ENCODE data around the gene OR2H2. TPM values are rescaled to one million over a fixed set of nuclear protein-coding genes. Genes with fewer than 3 reads are reported as not detected.

The OR2H2 gene
- total and polyA plus RNA-seq, 10 donors = not detected

DNA sequence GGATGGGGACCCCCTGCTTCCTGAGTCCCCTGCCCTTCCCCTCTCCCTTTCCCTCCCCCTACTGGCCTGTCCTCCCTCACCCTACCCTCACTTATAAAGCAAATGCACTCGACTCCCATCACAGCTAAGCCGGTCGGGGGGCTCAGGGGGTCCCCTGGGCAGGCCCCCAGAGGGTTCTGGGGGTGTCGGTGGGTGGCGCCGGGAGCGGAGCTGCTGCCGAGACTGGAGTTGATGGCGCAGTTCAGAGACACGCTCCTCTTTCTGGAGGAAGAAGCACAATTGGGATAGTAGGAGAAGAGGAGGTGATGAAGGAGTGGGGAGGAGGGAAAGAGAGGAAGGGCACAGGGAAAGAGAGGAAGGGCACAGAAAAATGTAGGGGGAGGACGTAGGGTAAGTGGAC is 18.5 kb downstream of the OR2H2 start:
- DNase-seq = no peak
- Histone ChIP-seq H3K4me1 (no peaks in the 10 kb centered on the region), H3K27me3 (replicated peaks in 1 of 7) (no peaks in the 10 kb centered on the region), H3K9me3 (no peaks in the 10 kb centered on the region), H3K36me3 (peaks cover 0 to 97% (median 61%) of the 10 kb centered on the region in 6 donors), H3K27ac (no peak overlapping the region), H3K4me3 (no peak overlapping the region)
- 89 to 96% (median 94%) methylated on average over 11 of the region's 11 CpGs for WGBS, 5 donors
- intact Hi-C loops (cut with DNase I; ENCODE audit: low total_unique reads) = no loop called here
- TF ChIP-seq POLR2AphosphoS5 (IDR thresholded peaks at IDR 0.05) = no peak

DNA sequence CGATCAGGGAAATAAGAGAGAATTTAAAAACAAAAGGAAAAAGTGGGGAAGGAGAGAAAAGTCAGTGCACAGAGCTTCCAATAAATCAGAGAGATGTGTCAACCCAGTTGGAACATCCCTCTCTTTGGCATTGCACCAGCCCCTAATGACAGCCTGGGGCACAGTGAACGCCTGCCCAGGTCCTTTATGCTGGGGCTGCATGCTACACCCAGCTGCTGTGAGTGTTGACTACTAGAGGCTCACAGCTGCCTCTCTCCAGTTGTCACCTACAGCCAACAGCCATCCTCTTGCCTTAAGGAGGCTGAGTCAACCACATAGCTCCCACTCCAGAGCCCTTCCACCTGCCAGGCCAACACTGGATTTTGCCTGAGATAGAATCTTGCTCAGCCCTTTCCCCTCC is 19.0 kb downstream of the OR2H2 start:
- H3K36me3 ChIP-seq = peaks cover 0 to 100% (median 65%) of the 10 kb centered on the region in 6 donors
- H3K27ac ChIP-seq = no peak overlapping the region
- H3K9me3 ChIP-seq = no peaks in the 10 kb centered on the region
- DNase-seq = no peak
- no peaks in the 10 kb centered on the region for H3K27me3 ChIP-seq (replicated peaks in 1 of 7)
- TF ChIP-seq POLR2A (IDR thresholded peaks at IDR 0.05) = no peak
- TF ChIP-seq, protein P1, sequence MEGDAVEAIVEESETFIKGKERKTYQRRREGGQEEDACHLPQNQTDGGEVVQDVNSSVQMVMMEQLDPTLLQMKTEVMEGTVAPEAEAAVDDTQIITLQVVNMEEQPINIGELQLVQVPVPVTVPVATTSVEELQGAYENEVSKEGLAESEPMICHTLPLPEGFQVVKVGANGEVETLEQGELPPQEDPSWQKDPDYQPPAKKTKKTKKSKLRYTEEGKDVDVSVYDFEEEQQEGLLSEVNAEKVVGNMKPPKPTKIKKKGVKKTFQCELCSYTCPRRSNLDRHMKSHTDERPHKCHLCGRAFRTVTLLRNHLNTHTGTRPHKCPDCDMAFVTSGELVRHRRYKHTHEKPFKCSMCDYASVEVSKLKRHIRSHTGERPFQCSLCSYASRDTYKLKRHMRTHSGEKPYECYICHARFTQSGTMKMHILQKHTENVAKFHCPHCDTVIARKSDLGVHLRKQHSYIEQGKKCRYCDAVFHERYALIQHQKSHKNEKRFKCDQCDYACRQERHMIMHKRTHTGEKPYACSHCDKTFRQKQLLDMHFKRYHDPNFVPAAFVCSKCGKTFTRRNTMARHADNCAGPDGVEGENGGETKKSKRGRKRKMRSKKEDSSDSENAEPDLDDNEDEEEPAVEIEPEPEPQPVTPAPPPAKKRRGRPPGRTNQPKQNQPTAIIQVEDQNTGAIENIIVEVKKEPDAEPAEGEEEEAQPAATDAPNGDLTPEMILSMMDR (IDR thresholded peaks at IDR 0.05 in 8 of 11, conservative IDR thresholded peaks at IDR 0.05 in 3 of 11) = no peak
- TF ChIP-seq POLR2AphosphoS5 (IDR thresholded peaks at IDR 0.05) = no peak
- 89 to 100% (median 97%) methylated on average over 2 of the region's 2 CpGs for WGBS, 5 donors
- no peaks in the 10 kb centered on the region for H3K4me1 ChIP-seq
- no peak overlapping the region for H3K4me3 ChIP-seq
- intact Hi-C loops (cut with DNase I; ENCODE audit: low total_unique reads) = no loop called here

DNA sequence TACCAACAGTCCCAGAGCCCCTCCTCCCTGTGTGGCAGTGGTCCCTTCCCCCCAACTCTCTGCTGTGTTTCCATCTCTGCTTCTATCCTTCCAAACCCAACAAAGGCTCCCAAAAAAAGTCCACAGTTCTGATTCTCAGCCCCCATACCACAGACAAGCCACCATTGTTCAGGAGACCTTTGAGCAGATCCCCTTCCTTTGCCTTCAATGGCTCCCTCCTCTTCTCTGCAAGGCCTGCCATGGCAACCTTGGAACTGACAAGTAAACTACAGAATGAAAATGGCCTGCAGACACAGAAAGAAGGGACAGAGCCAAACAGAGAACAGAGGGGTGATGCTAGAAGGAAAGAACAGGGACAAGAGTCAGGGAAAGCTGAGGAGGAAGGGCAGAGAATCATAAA is 23.2 kb downstream of the OR2H2 start:
- intact Hi-C loops (cut with DNase I; ENCODE audit: low total_unique reads) = no loop called here
- DNase-seq = no peak
- peaks cover 0 to 100% (median 75%) of the 10 kb centered on the region in 6 donors for H3K36me3 ChIP-seq
- H3K27ac ChIP-seq = no peak overlapping the region
- H3K27me3 ChIP-seq (replicated peaks in 1 of 7) = no peaks in the 10 kb centered on the region
- TF ChIP-seq, protein P1 (IDR thresholded peaks at IDR 0.05 in 8 of 11, conservative IDR thresholded peaks at IDR 0.05 in 3 of 11) = no peak
- TF ChIP-seq POLR2A (IDR thresholded peaks at IDR 0.05) (no peak), POLR2AphosphoS5 (IDR thresholded peaks at IDR 0.05) (no peak)
- no peaks in the 10 kb centered on the region for H3K9me3 ChIP-seq
- no peak overlapping the region for H3K4me3 ChIP-seq
- no peaks in the 10 kb centered on the region for H3K4me1 ChIP-seq

GRCh38 chr6:29610540-29610939 is 25.6 kb downstream of the OR2H2 start:
- Histone ChIP-seq H3K9me3 (no peaks in the 10 kb centered on the region), H3K27me3 (replicated peaks in 1 of 7) (no peaks in the 10 kb centered on the region), H3K4me3 (no peak overlapping the region), H3K27ac (no peak overlapping the region), H3K4me1 (no peaks in the 10 kb centered on the region), H3K36me3 (peaks cover 0 to 100% (median 62%) of the 10 kb centered on the region in 6 donors)
- WGBS, 5 donors = 85 to 97% (median 90%) methylated on average over 4 of the region's 4 CpGs
- TF ChIP-seq, protein P1 (IDR thresholded peaks at IDR 0.05 in 8 of 11, conservative IDR thresholded peaks at IDR 0.05 in 3 of 11) = no peak
- TF ChIP-seq POLR2A (IDR thresholded peaks at IDR 0.05) (no peak), POLR2AphosphoS5 (IDR thresholded peaks at IDR 0.05) (no peak)
- intact Hi-C loops (cut with DNase I; ENCODE audit: low total_unique reads) = no loop called here
- no peak for DNase-seq

DNA sequence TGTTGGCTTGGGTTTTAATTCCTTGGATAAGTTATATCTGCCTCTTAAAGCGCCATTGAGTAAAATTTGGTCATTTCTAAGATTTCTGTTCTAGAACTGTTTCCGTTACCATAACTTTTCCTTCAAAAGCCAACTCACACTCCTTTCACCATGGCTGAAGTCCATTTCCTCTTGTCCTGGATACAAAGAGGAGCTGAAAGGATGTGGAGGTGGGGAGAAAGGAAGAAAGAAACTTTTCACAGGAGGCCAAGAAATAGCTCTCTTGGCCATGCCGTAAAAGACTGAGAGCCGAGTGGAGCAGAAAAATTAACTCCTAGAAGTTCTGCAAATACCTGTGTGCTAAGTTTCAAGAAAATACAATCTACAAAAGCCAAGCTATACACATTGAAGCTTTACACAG is 26.5 kb downstream of the OR2H2 start:
- Histone ChIP-seq H3K27ac (no peak overlapping the region), H3K4me1 (no peaks in the 10 kb centered on the region), H3K9me3 (no peaks in the 10 kb centered on the region), H3K27me3 (replicated peaks in 1 of 7) (no peaks in the 10 kb centered on the region), H3K36me3 (peaks cover 0 to 100% (median 56%) of the 10 kb centered on the region in 6 donors), H3K4me3 (no peak overlapping the region)
- intact Hi-C loops (cut with DNase I; ENCODE audit: low total_unique reads) = no loop called here
- WGBS, 5 donors = 82 to 92% (median 90%) methylated on average over 4 of the region's 4 CpGs
- TF ChIP-seq POLR2AphosphoS5 (IDR thresholded peaks at IDR 0.05) = no peak
- no peak for TF ChIP-seq POLR2A (IDR thresholded peaks at IDR 0.05)
- TF ChIP-seq, protein P1 (IDR thresholded peaks at IDR 0.05 in 8 of 11, conservative IDR thresholded peaks at IDR 0.05 in 3 of 11) = no peak
- no peak for DNase-seq

All from spleen (tissue), 11 donors.